H1 (cell line): ENCODE data around the gene ATP2B3.

Source experiments
- CHD1 ChIP-seq: IDR thresholded peaks from 2 replicates; pipeline ENCODE4 v1.6.1; 2012; ENCODE audit warnings: low read depth, low read length, improper control_type of control experiment
- CTCF ChIP-seq, 3 experiments: IDR thresholded peaks; 1 replicate in 2 of 3; 2 replicates in 1 of 3; pipeline versions ENCODE4 v1.5.1 to v1.6.1; 2011; ENCODE audit warnings: low read length in 3 of 3, mild to moderate bottlenecking in 3 of 3, inconsistent platforms in 2 of 3, low read depth in 1 of 3, moderate library complexity in 1 of 3; ENCODE audit not compliant: insufficient read depth in 1 of 3; ENCODE audit errors: control extremely low read depth in 1 of 3
- EZH2 ChIP-seq: fragments of 200-600 bp; sonication (generic); IDR thresholded peaks from 2 replicates; pipeline ENCODE4 v1.7.1; 2012; ENCODE audit warnings: low read depth, mild to moderate bottlenecking, moderate library complexity, low read length, inconsistent platforms; ENCODE audit not compliant: severe bottlenecking
- KDM1A ChIP-seq: fragments of 200-600, 300-600 bp; sonication (generic); IDR thresholded peaks from 2 replicates; pipeline ENCODE4 v1.7.1; 2016; ENCODE audit warnings: mild to moderate bottlenecking, low read length, borderline replicate concordance
- RAD21 ChIP-seq, 2 experiments: IDR thresholded peaks in 1 of 2; conservative IDR thresholded peaks in 1 of 2; 2 replicates each; pipeline ENCODE4 v1.6.1; 2011; ENCODE audit warnings: low read depth in 2 of 2, low read length in 2 of 2, improper control_type of control experiment in 1 of 2, inconsistent platforms in 1 of 2, mild to moderate bottlenecking in 1 of 2, moderate library complexity in 1 of 2
- RXRA ChIP-seq: IDR thresholded peaks from 2 replicates; pipeline ENCODE4 v1.6.1; 2011; ENCODE audit warnings: low read depth, mild to moderate bottlenecking, low read length, moderate library complexity; ENCODE audit not compliant: insufficient read depth
- TAF1 ChIP-seq: IDR thresholded peaks from 2 replicates; pipeline ENCODE4 v1.6.1; 2011; ENCODE audit warnings: mild to moderate bottlenecking, low read depth, low read length
- TCF12 ChIP-seq: IDR thresholded peaks from 2 replicates; pipeline ENCODE4 v1.6.1; 2011; ENCODE audit warnings: low read depth, mild to moderate bottlenecking, low read length
- TEAD4 ChIP-seq: IDR thresholded peaks from 2 replicates; pipeline ENCODE4 v1.6.1; 2012; ENCODE audit warnings: low read depth, low read length, inconsistent platforms, mixed read lengths

- TF ChIP-seq CTCF (IDR thresholded peaks at IDR 0.05; ENCODE audit: control extremely low read depth in 1 of 3, insufficient read depth in 1 of 3, low read depth in 1 of 3, low read length in 3 of 3) (no peak), TCF12 (no peak), TEAD4 (no peak), RXRA (no peak), TAF1 (no peak), CHD1 (no peak), RAD21 (IDR thresholded peaks at IDR 0.05 in 1 of 2, conservative IDR thresholded peaks at IDR 0.05 in 1 of 2; ENCODE audit: low read depth in 2 of 2, low read length in 2 of 2) (no peak), KDM1A (no peak), EZH2 (no peak)
Measured at GRCh38 chrX:153537080-153537479, 19.6 kb downstream of the ATP2B3 start.
